Medulla oblongata (tissue), 1 donor: ENCODE data around the gene CYB5R4.
"Not testable (repeated sequence)": the region's sequence is repeated elsewhere in the genome, so short reads cannot be mapped to it uniquely, and the experiment has no call there.

Source experiments
- DNase-seq: peaks from one replicate; pipeline ENCODE4 v3.0.0-alpha.2; 2015; ENCODE audit errors: extremely low spot score

CYB5R4 gene

GRCh38 chr6:83862776-83863471 is 3.4 kb downstream of the CYB5R4 start:
- no peak for DNase-seq

GRCh38 chr6:83867043-83867442 is 7.6 kb downstream of the CYB5R4 start:
- no peak for DNase-seq

- no peak for DNase-seq
Observed at GRCh38 chr6:83867527-83868161, 8.2 kb downstream of the CYB5R4 start.

- no peak for DNase-seq
Observed at GRCh38 chr6:83868639-83869038, 9.2 kb downstream of the CYB5R4 start.

- DNase-seq: peak; percentile 53
Observed at GRCh38 chr6:83870649-83871048, 11.2 kb downstream of the CYB5R4 start.

GRCh38 chr6:83872386-83873118 is 13.1 kb downstream of the CYB5R4 start:
- DNase-seq: peak; percentile 83

GRCh38 chr6:83873869-83874268 is 14.4 kb downstream of the CYB5R4 start:
- DNase-seq: no peak

GRCh38 chr6:83875843-83876242 is 16.4 kb downstream of the CYB5R4 start:
- no peak for DNase-seq

- no peak for DNase-seq
Observed at GRCh38 chr6:83878902-83879644, 19.6 kb downstream of the CYB5R4 start.

- DNase-seq: no peak
Observed at GRCh38 chr6:83879746-83880145, 20.3 kb downstream of the CYB5R4 start.

- no peak for DNase-seq
Observed at GRCh38 chr6:83883240-83883639, 23.8 kb downstream of the CYB5R4 start.

GRCh38 chr6:83884523-83884922 is 25.0 kb downstream of the CYB5R4 start:
- DNase-seq: peak; percentile 54

GRCh38 chr6:83885984-83886383 is 26.5 kb downstream of the CYB5R4 start:
- no peak for DNase-seq

- no peak for DNase-seq
Observed at GRCh38 chr6:83889621-83890020, 30.1 kb downstream of the CYB5R4 start.

- DNase-seq: no peak
Observed at GRCh38 chr6:83890520-83890919, 31.0 kb downstream of the CYB5R4 start.

- DNase-seq: no peak
Observed at GRCh38 chr6:83891586-83891985, 32.1 kb downstream of the CYB5R4 start.

- DNase-seq: no peak
Observed at GRCh38 chr6:83893024-83893423, 33.5 kb downstream of the CYB5R4 start.

- DNase-seq: not testable (repeated sequence)
Observed at GRCh38 chr6:83897094-83897493, 37.6 kb downstream of the CYB5R4 start.

GRCh38 chr6:83901624-83902023 is 42.1 kb downstream of the CYB5R4 start:
- no peak for DNase-seq

- no peak for DNase-seq
Observed at GRCh38 chr6:83904395-83904794, 44.9 kb downstream of the CYB5R4 start.

- DNase-seq: no peak
Observed at GRCh38 chr6:83905648-83906047, 46.2 kb downstream of the CYB5R4 start.
